AML-193 (cell line): ENCODE measurements around the gene BTBD9.

Source experiments
- DNase-seq, 2 experiments: peaks; one replicate each; lab custom pipeline; 2025; lab: John Stamatoyannopoulos, UW

Gene BTBD9

GRCh38 chr6:38639498-38640215 lies at the start of gene BTBD9:
BTBD9 (minus strand) TSS chr6:38639929.
- DNase-seq = peak; percentile 74 to 81

GRCh38 chr6:38688579-38689087 lies 48.9 kb upstream of the BTBD9 start:
- DNase-seq = no peak

DNA sequence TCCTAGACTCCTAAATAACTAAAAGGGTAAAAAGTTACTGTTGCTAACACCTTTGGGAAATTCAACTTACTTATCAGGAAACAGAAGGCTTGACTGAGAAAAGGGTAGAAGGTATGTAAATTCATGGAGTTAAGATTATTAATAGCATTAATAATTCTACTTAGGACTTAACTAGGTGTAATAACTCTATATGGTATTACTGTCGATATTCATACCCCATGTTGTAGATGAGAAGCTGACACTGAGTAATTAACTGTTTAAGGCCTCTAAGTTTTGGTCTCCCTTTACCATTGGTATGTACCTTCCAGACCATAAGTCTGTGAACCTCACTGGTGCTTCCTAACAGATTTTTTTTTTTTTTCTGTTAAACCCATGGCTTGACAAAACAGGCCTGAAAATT lies 47.8 kb upstream of the BTBD9 start:
- DNase-seq = no peak

GRCh38 chr6:38687043-38687353 lies 47.3 kb upstream of the BTBD9 start:
- DNase-seq = no peak

DNA sequence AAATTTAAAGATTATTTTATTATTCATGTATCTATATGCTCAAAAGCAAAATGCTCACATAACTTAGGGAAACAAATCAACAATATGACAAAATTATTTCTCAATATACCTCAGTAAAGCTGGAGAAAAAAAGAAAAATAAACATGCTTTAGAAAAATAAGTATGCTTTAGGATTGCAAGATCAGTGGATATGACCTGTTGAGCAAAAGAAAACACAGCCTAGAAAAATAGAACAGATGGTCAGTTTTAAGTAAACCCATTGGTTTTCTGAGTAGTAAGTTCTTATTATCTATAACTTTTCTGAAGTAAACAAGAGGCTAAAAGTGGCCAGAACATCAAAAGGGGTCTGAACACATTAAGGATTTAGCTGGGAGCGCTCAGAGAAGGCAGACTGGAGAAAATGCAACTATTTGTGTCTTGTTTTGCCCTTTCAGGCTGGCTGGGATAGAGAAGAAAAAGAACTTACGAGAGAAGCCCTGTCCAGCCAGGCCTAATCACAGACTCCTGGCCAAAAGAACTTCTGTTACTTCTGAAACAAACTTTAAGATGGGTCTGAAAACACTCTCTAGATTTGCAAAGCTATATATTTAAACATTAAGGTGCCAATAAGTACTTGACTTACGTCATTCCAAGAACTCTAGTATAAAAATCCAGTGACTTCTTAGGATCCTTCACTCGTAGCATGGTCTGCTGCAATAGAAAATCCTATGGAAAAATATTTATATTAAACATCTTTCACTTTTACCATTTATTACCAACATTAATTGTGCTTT lies 46.7 kb upstream of the BTBD9 start:
- DNase-seq = no peak

- DNase-seq = no peak
These were observed 45.2 kb upstream of the BTBD9 start for GRCh38 chr6:38684904-38685303.

- no peak for DNase-seq
These were observed 44.5 kb upstream of the BTBD9 start for GRCh38 chr6:38684237-38684636.

DNA sequence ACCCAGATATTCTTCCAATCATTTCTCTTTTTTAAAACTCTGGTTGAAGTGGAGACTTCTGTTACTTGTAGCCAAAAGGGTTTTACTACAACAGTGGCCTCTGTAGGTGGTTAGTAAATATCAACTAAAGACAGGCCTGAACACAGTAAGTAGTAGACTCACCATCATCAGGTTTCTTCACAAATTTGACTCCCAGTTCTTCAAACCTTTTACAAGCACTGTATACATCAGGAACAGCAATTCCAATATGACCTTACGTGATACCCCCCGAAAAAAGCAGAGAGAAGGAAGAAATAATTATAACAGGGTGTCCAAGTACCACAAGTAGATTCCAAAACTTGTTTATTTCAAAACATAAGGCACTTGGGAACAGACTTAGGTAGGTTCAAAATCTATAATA lies 42.1 kb upstream of the BTBD9 start:
- no peak for DNase-seq

DNA sequence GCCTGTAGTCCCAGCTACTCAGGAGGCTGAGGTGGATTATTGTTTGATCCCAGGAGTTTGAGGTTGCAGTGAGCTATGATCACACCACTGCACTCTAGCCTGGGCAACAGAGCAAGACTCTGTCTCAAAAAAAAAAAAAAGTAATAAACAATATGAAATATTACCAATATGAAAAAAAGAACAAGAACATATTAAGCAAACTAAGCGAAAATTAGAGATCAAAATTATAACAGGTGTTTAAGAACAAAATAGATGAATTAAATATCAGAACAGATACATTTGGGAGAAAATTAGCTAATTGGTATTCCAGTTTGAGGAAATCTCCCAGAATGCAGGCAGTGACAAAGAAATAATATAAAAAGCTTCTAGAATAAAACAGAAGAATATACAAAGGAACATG lies 39.9 kb upstream of the BTBD9 start:
- DNase-seq = no peak

DNA sequence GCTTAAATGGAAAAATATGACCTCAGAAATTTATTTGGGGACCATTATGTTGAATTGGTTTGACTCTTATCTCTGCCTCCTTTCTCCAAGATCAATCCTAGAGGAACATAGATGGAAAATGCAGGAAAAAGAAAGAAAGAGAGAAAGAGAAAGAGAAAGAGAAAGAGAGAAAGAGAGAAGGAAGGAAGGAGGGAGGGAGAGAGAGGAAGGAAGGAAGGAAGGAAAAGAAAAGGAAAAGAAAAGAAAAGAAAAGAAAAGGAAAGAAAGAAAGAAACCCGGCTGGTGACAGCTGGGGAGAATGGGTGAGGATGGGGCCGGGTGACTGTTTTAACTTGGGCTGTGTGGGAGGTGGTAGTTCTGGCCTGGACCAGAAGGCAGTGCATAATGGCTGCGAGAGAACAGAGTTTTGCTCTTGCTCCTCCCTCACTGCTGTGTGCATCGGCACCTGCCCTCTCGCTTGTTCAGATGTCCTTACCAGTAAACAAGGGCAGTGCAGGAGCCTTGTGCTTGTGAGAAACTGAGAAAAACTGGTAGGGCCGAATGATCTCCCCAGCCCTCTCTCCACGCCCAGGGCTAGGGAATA lies 38.5 kb upstream of the BTBD9 start:
- no peak for DNase-seq

DNA sequence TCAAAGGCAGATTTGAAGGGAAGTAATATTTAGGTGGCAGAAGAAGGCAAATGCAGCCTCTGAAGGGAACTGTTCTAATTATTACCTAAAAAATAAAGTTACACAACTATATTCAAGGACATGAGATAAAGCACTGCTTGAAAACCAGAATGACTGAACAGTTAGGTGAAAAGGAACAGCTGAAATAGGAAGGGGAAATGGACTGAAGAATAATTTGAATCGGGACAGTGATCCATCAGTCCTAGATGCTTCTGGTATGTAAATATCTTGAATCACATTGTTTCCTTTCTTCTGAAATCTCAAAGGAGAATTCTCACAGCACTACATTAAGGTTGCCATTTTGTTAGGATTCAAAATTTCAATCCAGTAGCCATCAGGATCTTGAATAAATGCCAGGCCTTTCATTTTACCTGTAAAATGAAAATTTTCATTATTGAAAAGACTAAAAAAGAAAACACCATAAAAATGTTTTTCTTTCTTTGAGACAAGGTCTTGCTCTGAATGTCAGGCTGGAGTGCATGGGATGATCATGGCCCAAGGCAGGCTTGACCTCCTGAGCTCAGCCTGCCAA lies 37.3 kb upstream of the BTBD9 start:
- no peak for DNase-seq

- no peak for DNase-seq
These were observed 36.7 kb upstream of the BTBD9 start for GRCh38 chr6:38676236-38676973.

DNA sequence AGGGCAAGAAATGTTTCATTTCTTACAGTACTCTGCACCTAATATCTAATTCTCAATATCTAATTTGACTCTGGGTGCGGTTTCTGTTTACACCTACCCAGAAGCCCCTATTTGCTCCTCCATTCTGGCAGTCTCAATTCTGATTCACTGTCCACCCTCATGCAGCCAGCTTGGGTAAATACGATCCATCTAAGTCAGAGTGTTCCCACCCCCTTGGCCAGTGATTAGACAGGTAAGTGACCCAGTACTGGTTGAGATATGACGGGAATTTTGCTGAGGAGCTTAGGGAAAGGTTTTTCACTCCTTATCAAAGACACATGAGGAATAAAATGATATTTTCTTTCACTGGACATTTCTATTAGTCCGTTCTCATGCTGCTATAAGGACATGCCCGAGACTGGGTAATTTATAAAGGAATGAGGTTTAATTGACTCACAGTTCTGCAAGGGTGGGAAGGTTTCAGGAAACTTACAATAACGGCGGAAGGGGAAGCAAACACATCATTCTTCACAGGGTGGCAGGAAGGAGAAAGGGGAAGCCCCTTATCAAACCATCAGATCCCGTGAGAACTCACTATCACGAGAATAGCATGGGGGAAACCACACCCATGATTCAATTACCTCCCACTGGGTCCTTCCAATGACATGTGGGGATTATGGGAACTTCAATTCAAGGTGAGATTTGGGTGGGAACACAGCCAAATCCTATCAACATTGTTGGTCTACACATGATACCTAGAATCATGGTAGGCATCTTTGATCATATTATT lies 33.9 kb upstream of the BTBD9 start:
- no peak for DNase-seq

GRCh38 chr6:38671885-38672467 lies 32.2 kb upstream of the BTBD9 start:
- DNase-seq = peak; percentile 74 to 80

- no peak for DNase-seq
These were observed 18.9 kb upstream of the BTBD9 start for GRCh38 chr6:38658418-38659167.

GRCh38 chr6:38656896-38657295 lies 17.2 kb upstream of the BTBD9 start:
- no peak for DNase-seq

GRCh38 chr6:38654263-38654662 lies 14.5 kb upstream of the BTBD9 start:
- no peak for DNase-seq

DNA sequence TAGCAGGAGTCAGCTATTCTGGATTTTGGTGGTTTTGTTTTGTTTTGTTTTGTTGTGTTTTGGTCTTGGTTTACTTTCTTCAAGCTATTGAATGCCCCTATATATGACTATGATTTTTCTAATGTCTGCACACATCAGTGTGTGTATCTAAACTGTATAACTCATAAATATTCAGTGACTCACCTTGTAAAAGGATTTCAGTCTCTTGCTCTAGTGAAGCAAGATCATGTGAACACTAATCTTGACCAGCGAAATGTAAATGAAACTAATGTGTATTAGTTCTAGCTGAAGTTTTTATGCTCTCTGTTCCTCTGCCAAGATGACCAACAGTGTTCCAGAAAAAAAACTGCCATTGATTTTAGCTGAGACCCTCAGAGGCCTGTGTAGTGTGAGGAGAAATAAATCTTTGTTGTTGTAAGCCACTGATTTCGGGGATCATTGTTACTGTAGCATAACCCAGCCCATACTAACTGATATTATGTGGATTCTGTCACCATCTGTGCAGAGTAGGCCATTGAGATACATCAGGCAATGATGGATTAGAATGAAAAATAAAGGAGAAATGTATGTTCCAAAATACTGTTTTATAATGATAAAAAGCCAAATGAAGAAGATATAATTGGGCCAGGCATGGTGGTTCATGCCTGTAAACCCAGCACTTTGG lies 11.5 kb upstream of the BTBD9 start:
- DNase-seq = no peak

GRCh38 chr6:38650207-38650752 lies 10.6 kb upstream of the BTBD9 start:
- no peak for DNase-seq
